Fibroblast of the aortic adventitia (primary cell): ENCODE data around the gene UGT1A6. TPM values are rescaled to one million over a fixed set of nuclear protein-coding genes. Genes with fewer than 3 reads are reported as not detected.

Experiments used
- DNase-seq: peaks from one replicate; pipeline ENCODE4 v3.0.0-alpha.2; 2010; ENCODE audit warnings: low read depth
- H3K4me3 ChIP-seq: 2 replicates; pipeline ENCODE4 v1.5.1; 2011; ENCODE audit warnings: low read depth, mild to moderate bottlenecking, control low read depth, low read length, moderate library complexity
- CTCF ChIP-seq: IDR thresholded peaks from 2 replicates; pipeline ENCODE4 v1.5.1; 2011; ENCODE audit warnings: mild to moderate bottlenecking, low read length, control low read depth, inconsistent platforms; ENCODE audit not compliant: insufficient read depth
- total RNA-seq: library from RNA; depleted of rRNA; stranded (reverse); fragments of >200 nt; gene quantifications from 2 replicates; pipeline ENCODE4 v1.2.3, GENCODE V29; 2012; ENCODE audit warnings: low replicate concordance

The UGT1A6 gene
- total RNA-seq, 1 donor = 0.09 TPM

- DNase-seq = peak; percentile 69
- no peak overlapping the region for H3K4me3 ChIP-seq
- TF ChIP-seq CTCF = no peak
These were observed 13.3 kb downstream of the UGT1A6 start for GRCh38 chr2:233705911-233706506.

GRCh38 chr2:233706720-233707119, 14.0 kb downstream of the UGT1A6 start:
- no peak for TF ChIP-seq CTCF
- DNase-seq = peak; percentile 83
- H3K4me3 ChIP-seq = no peak overlapping the region

- no peak for TF ChIP-seq CTCF
- DNase-seq = peak; percentile 67
- no peak overlapping the region for H3K4me3 ChIP-seq
These were observed 15.4 kb downstream of the UGT1A6 start for GRCh38 chr2:233707940-233708644.

- H3K4me3 ChIP-seq = no peak overlapping the region
- no peak for DNase-seq
- TF ChIP-seq CTCF = no peak
These were observed 16.3 kb downstream of the UGT1A6 start for GRCh38 chr2:233708942-233709341.

GRCh38 chr2:233711312-233712008, 18.8 kb downstream of the UGT1A6 start:
- no peak overlapping the region for H3K4me3 ChIP-seq
- TF ChIP-seq CTCF = peak; percentile 92
- DNase-seq = peak; percentile 87

- no peak within 1 kb of the TSS for H3K4me3 ChIP-seq
- no peak for TF ChIP-seq CTCF
- no peak for DNase-seq
These were observed 20.0 kb downstream of the UGT1A6 start, which contains the start of gene UGT1A5 for GRCh38 chr2:233712611-233713261. UGT1A5 (plus strand) TSS chr2:233712907; CDS start chr2:233712992, 85 bp downstream.
